HFF-Myc (cell line): ENCODE data around the gene TAS1R1.
A peak's percentile ranks its signal among the peaks of the same experiment; 100 is the strongest.
"Not testable (repeated sequence)": the region's sequence is repeated elsewhere in the genome, so short reads cannot be mapped to it uniquely, and the experiment has no call there.

Experiments
- DNase-seq: peaks from one replicate; pipeline ENCODE4 v3.0.0-alpha.2; 2011; ENCODE audit warnings: low read depth; ENCODE audit errors: extremely low read depth
- H3K4me3 ChIP-seq: replicated peaks from 2 replicates; pipeline ENCODE4 v1.5.1; 2011; ENCODE audit warnings: low read depth, mild to moderate bottlenecking, control low read depth, low read length
- CTCF ChIP-seq: IDR thresholded peaks from 2 replicates; pipeline ENCODE4 v1.5.1; 2012; ENCODE audit warnings: mild to moderate bottlenecking, low read depth, low read length, control low read depth; ENCODE audit errors: missing control alignments

Gene TAS1R1

GRCh38 chr1:6593810-6594209, 38.7 kb downstream of the TAS1R1 start:
- H3K4me3 ChIP-seq = no peak overlapping the region
- DNase-seq = no peak
- TF ChIP-seq CTCF = no peak

- no peak for DNase-seq
- no peak overlapping the region for H3K4me3 ChIP-seq
- no peak for TF ChIP-seq CTCF
Observed at GRCh38 chr1:6594977-6595740, 40.1 kb downstream of the TAS1R1 start.

- no peak for DNase-seq
- H3K4me3 ChIP-seq = no peak overlapping the region
- no peak for TF ChIP-seq CTCF
Observed at GRCh38 chr1:6596351-6596750, 41.2 kb downstream of the TAS1R1 start.

DNA sequence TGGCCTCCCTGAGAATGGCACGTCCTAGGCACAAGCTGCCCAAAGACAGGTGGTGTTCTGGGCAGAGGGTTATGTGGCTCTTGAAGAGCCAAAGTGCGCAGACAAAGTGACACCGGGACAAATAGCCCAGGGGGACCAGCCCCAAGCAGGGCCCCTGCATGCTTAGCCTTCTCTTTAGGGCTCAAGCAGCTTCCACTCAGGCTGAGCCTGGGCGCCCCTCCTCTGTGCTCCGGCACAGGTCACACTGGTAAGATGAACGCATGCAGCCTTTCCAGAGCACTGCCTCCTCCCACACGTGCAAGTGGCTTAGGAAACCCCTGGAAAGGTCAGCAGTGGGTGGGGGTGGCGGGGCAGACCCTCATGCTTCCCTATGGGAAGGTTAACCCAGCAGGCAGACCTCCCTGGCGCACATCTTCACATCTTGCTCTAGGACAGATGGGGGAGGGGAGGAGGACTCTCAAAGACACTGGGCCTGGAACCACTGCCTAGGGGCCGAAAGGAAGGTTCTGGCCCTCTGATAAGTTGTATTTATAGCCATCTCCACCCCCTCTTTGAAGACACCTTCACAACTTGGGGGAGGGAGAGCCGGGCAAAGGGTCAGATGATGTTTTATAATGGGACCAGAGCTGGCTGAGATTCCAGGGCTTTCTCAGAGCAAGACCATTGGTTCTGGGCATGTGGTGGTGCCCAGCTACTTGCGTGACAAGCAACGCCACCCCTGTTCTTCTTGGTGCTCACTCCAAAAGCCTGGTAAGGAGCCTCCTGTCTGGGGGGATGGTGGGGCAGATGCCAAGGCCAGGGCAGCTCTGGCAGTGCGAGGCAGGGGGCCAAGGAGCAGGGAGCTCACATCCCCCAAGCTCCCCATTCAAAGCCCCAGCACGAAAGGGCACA, 42.0 kb downstream of the TAS1R1 start:
- no peak overlapping the region; the same call in 1 of the 2 replicates for H3K4me3 ChIP-seq
- no peak for TF ChIP-seq CTCF
- no peak for DNase-seq

DNA sequence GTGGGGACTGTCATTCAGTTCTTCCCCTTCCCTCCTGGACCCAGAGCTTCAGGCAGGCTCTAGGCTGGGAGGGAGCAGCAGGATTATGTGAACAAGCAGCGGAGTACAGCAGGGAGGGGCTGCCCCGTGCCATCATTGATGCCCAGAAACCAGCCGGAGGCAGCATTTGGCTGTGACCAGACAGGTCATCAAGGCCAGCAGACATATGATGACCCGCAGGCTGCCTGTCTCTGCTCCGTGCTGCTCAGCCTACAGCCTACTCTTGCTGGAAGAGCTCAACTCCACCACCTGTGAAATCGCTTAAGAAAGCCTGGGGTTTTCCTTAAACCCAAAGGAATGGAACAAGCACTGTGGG, 42.6 kb downstream of the TAS1R1 start:
- no peak overlapping the region for H3K4me3 ChIP-seq
- TF ChIP-seq CTCF = no peak
- DNase-seq = no peak

DNA sequence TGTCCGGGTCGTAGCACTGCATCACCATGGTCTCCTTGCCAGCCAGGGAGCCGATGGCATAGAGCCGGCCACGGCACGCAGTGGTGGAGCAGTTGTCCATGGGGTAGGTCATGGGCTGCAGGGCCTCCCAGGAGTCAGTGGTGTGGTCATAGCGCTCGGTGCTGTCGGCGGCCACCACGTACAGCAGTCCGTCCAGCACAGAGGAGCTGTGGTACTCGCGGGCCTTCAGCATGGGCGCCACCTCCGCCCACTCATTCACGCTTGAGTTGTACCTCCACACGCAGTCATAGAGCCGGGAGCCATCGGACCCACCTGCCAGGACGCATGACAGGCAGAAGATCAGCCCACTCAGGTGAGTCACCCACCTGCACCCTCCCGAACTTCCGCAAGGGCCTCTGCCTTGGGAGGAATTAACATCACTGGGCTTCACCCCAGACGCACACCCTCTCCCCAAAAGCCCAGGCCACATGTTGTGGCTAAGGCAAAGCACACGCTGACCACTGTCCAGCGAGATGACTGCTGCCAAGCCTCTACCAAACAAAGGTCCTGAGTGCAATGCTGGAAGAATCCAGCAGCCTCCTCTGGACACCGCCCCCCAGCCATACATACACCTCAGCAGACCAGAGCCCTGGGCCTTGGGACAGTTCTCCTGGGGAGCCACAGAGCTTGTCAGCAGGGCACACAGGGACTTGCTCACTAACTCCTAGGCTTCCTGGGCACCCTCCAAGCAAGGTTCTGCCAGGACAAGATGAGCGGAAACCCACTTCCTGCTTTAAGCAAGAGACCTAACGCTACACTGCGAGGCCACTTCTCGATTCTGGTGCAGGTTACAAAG, 44.3 kb downstream of the TAS1R1 start:
- TF ChIP-seq CTCF = no peak
- peak overlapping the region; percentile 100 for H3K4me3 ChIP-seq

GRCh38 chr1:6599991-6600390, 44.9 kb downstream of the TAS1R1 start:
- DNase-seq = not testable (repeated sequence)
- peak overlapping the region; percentile 100 for H3K4me3 ChIP-seq

More for the DNA sequence above, 44.3 kb downstream of the TAS1R1 start:
- DNase-seq = no peak
